Fibroblast of lung (primary cell): ENCODE results near the gene CRMP1.

ENCODE experiments used
- EZH2 ChIP-seq: IDR thresholded peaks from 2 replicates; pipeline ENCODE4 v1.5.1; 2012; ENCODE audit warnings: low read length, control low read depth, mild to moderate bottlenecking; ENCODE audit errors: missing control alignments
- TF ChIP-seq, protein P1 (sequence below), 2 donors: IDR thresholded peaks in 1 of 2; conservative IDR thresholded peaks in 1 of 2; 1 replicate in 1 of 2; 2 replicates in 1 of 2; pipeline ENCODE4 v1.5.1; 2011 to 2012; ENCODE audit warnings: low read length in 2 of 2, control low read depth in 1 of 2, inconsistent platforms in 1 of 2, low read depth in 1 of 2, mild to moderate bottlenecking in 1 of 2

DNA sequence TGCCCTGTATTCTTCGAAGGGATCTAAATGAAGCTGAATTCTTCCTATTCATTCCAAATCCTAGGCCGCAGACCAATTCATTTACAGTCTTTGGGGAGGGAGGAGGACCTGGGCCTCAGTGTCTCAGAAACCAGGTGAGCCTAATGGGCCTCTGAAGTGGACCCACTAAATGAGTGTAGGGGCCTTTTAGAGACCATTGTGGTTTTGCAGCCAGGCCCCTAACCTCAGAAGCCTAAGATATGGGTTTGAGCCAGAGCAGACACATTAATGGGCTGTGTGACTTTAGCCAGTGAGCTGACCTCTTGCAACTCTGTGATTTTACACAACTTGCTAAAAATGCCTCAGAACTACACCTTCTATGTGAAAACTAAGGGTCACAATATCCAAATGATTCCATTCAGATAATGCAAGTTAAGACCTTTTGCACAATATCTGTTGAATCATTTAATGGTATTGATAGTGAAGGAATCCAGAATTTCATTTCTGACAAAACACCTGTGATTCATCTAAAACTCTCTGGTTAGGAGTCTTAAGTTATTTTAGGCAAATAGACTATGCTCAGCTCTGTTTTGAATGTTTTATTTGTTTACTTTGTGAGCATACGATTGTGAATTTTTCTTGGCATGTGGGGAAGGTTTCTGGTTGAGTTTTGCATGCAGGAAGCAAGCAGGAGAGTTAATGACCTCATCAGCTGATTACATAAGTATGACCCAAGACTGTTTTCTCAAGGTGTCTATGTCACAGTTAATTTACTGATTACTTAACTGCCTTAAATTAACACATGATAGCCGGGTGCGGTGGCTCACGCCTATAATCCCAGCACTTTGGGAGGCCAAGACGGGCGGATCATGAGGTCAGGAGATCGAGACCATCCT lies 106.8 kb downstream of the CRMP1 start:
- TF ChIP-seq, protein P1, sequence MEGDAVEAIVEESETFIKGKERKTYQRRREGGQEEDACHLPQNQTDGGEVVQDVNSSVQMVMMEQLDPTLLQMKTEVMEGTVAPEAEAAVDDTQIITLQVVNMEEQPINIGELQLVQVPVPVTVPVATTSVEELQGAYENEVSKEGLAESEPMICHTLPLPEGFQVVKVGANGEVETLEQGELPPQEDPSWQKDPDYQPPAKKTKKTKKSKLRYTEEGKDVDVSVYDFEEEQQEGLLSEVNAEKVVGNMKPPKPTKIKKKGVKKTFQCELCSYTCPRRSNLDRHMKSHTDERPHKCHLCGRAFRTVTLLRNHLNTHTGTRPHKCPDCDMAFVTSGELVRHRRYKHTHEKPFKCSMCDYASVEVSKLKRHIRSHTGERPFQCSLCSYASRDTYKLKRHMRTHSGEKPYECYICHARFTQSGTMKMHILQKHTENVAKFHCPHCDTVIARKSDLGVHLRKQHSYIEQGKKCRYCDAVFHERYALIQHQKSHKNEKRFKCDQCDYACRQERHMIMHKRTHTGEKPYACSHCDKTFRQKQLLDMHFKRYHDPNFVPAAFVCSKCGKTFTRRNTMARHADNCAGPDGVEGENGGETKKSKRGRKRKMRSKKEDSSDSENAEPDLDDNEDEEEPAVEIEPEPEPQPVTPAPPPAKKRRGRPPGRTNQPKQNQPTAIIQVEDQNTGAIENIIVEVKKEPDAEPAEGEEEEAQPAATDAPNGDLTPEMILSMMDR (conservative IDR thresholded peaks at IDR 0.05 in 1 of 2, IDR thresholded peaks at IDR 0.05 in 1 of 2; ENCODE audit: low read depth in 1 of 2, low read length in 2 of 2): no peak
- no peak for TF ChIP-seq EZH2
